ENCODE data around the gene C1orf174. TPM values are rescaled to one million over a fixed set of nuclear protein-coding genes. Genes with fewer than 3 reads are reported as not detected.

C1orf174 gene
- total and polyA plus RNA-seq, 2 of the 13 experiments (the other 11 are each of a cell fraction or from before 2014, with no cell fraction given): 21.6 to 31.4 TPM

- TF ChIP-seq ZBTB26 (CRISPR knock-in tag; IDR thresholded peaks at IDR 0.05; ENCODE audit: borderline replicate concordance): no peak
- 0 out of 2 replicates have a peak, but pooled peaks have one; percentile 66 for TF ChIP-seq SALL2 (CRISPR knock-in tag; IDR thresholded peaks at IDR 0.05)
- TF ChIP-seq ZNF660 (CRISPR knock-in tag; IDR thresholded peaks at IDR 0.05; ENCODE audit: borderline replicate concordance, low read depth): no peak
- no peak for TF ChIP-seq CEBPZ (IDR thresholded peaks at IDR 0.05; ENCODE audit: low read length)
- no peak for TF ChIP-seq ZFP36 (IDR thresholded peaks at IDR 0.05; ENCODE audit: borderline replicate concordance, low read depth, low read length, partially characterized antibody)
- TF ChIP-seq MIER3 (CRISPR knock-in tag; IDR thresholded peaks at IDR 0.05; ENCODE audit: borderline replicate concordance): no peak; the same call in 1 of the 2 replicates
- TF ChIP-seq HNRNPUL1 (IDR thresholded peaks at IDR 0.05; ENCODE audit: low read depth, low read length): no peak
- no peak for TF ChIP-seq TSC22D2 (CRISPR knock-in tag; IDR thresholded peaks at IDR 0.05; ENCODE audit: borderline replicate concordance)
- TF ChIP-seq ZNF205 (CRISPR knock-in tag; IDR thresholded peaks at IDR 0.05): no peak
- no peak for TF ChIP-seq CBX2 (IDR thresholded peaks at IDR 0.05; ENCODE audit: low read depth, low read length)
- no peak for TF ChIP-seq CBX2 (CRISPR knock-in tag; IDR thresholded peaks at IDR 0.05; ENCODE audit: low read depth)
- no peak for TF ChIP-seq ZEB1 (IDR thresholded peaks at IDR 0.05; ENCODE audit: insufficient replicate concordance, low read depth)
- TF ChIP-seq CHD4 (IDR thresholded peaks at IDR 0.05; ENCODE audit: borderline replicate concordance, low read length): no peak
- peak; percentile 69; the same call in 1 of the 2 replicates for TF ChIP-seq ZNF546 (CRISPR knock-in tag; conservative IDR thresholded peaks at IDR 0.05)
- TF ChIP-seq KLF15 (CRISPR knock-in tag; IDR thresholded peaks at IDR 0.05; ENCODE audit: borderline replicate concordance): no peak
- TF ChIP-seq AKNA (CRISPR knock-in tag; IDR thresholded peaks at IDR 0.05; ENCODE audit: borderline replicate concordance): no peak
- TF ChIP-seq POLR2G (IDR thresholded peaks at IDR 0.05; ENCODE audit: low read depth, low read length): peak; percentile 62; the same call in 1 of the 2 replicates
- TF ChIP-seq CREB1 (IDR thresholded peaks at IDR 0.05): peak; percentile 32; the same call in 1 of the 2 replicates
- 0 out of 2 replicates have a peak, but pooled peaks have one; percentile 16 for TF ChIP-seq CREB1 (CRISPR knock-in tag; IDR thresholded peaks at IDR 0.05)
- TF ChIP-seq ZNF549 (CRISPR knock-in tag; IDR thresholded peaks at IDR 0.05): no peak
Measured at GRCh38 chr1:3900969-3901529, 977 bp upstream of the C1orf174 start (continued).
